HG03442 (cell line): Measurements from ENCODE around the gene AUH.

Experiments used
- ATAC-seq: cut with Tn5 transposase; IDR thresholded peaks from one replicate; pipeline ENCODE4 v1.9.1; 2021; ENCODE audit warnings: mild to moderate bottlenecking, moderate library complexity; ENCODE audit not compliant: unreplicated experiment

AUH gene

GRCh38 chr9:91176426-91176825 lies 185.3 kb downstream of the AUH start:
- ATAC-seq = no peak

DNA sequence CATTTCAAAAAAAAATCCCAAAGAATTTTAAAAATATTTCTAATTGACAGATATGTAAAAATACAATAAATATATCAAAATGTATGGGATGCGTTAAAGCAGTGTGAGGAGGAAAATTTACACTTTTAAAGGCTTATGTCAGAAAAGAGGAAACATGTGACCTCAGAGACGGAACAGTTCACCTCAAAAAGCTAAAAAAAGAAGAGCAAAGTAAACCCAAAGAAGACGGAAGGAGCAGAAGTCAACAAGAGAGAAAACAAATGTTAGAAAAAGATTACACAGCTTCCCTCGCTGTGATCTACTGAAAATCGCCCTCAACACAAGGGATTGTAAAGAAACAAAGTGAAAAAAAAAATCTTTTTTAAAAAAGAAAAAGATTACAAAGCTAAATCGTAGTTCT lies 186.9 kb downstream of the AUH start:
- no peak for ATAC-seq

GRCh38 chr9:91172329-91172728 lies 189.4 kb downstream of the AUH start:
- no peak for ATAC-seq

DNA sequence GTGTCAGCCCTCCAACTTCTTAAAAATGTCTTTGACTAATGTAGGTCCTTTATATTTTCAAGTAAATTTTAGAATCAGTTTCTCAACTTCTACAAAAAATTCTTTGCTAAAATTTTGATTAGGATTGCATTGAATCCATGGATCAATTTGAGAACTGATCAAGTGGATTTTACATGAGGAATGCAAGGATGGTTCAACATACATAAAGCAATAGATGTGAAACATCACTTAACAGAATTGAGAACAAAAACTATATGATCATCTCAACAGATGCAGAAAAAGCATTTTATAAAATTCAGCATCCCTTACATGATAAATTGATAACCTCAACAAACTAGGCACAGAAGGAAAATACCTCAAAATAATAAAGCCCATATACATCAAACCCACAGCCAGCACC lies 190.8 kb downstream of the AUH start:
- ATAC-seq = no peak

DNA sequence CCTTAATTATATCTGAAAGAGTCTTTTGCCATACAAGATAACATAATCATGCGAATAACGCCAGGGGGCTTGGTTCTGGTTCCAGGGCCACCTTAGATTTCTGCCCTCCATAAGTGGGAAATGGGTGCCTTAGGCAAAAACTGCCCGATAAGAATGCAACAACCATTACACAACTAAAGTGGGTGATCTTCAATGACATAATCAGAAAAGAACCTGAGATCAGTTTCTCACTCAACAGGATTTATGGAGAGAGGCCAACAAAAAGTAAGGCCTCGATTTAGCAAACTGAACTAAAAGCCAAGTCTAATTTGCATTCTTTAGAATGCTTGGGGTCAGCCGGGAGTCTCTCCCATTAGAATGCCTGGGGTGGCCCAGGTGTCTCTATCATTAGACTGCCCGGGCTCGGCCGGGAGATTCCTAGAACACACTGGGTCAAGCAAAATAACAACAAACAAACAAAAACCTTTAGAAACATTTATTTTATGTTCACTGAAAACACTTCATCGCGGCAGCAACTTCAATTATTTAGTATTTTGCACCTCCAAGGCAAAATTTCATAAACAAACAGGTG lies 194.8 kb downstream of the AUH start:
- ATAC-seq = no peak

GRCh38 chr9:91164724-91165520 lies 196.8 kb downstream of the AUH start:
- ATAC-seq = no peak
